ENCODE measurements around the gene PACSIN2. TPM values are rescaled to one million over a fixed set of nuclear protein-coding genes. Genes with fewer than 3 reads are reported as not detected.

The PACSIN2 gene
- total RNA-seq, 3 donors from 2014 or later (not counting 1 experiment from before 2014, with no cell fraction given), result 37.1 to 48.5 (median 47.6) TPM

DNA sequence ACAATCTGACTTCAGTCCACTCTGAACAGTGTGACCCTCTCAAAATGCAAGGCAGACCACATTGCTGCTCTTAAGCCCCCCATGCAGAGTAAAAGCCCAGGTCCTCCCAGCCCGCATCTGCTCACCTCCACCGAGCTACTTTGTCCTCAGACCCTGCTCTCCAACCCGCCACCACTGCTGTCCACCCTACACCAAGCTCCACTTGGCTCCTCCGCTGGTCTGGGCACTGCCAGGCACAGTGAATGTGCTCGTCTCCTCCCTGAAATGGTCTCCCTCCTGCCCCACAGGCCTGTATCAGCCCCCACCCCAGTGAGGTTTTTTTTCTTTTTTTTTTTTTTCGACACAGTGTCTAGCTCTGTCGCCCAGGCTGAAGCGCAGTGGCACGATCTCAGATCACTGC lies 90.5 kb downstream of the PACSIN2 start:
- TF ChIP-seq, protein P1, sequence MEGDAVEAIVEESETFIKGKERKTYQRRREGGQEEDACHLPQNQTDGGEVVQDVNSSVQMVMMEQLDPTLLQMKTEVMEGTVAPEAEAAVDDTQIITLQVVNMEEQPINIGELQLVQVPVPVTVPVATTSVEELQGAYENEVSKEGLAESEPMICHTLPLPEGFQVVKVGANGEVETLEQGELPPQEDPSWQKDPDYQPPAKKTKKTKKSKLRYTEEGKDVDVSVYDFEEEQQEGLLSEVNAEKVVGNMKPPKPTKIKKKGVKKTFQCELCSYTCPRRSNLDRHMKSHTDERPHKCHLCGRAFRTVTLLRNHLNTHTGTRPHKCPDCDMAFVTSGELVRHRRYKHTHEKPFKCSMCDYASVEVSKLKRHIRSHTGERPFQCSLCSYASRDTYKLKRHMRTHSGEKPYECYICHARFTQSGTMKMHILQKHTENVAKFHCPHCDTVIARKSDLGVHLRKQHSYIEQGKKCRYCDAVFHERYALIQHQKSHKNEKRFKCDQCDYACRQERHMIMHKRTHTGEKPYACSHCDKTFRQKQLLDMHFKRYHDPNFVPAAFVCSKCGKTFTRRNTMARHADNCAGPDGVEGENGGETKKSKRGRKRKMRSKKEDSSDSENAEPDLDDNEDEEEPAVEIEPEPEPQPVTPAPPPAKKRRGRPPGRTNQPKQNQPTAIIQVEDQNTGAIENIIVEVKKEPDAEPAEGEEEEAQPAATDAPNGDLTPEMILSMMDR (IDR thresholded peaks at IDR 0.05), result no peak
- DNase-seq, result no peak
- Histone ChIP-seq H3K9me3 (ENCODE audit: control insufficient read depth, insufficient read depth, low read length) (no peaks in the 10 kb centered on the region), H3K27me3 (ENCODE audit: control insufficient read depth, insufficient read depth, low read length) (no peaks in the 10 kb centered on the region), H3K27ac (ENCODE audit: low read length) (no peak overlapping the region), H3K4me1 (ENCODE audit: control insufficient read depth, insufficient read depth, low read length) (peaks cover 55% of the 10 kb centered on the region), H3K4me3 (ENCODE audit: low read length) (no peak overlapping the region), H3K36me3 (ENCODE audit: control insufficient read depth, insufficient read depth, low read length) (no peaks in the 10 kb centered on the region)
- H3K36me3 Mint-ChIP-seq, result no peaks in the 10 kb centered on the region
- H3K27me3 Mint-ChIP-seq (ENCODE audit: low read depth in 2 of 2), result peaks cover 0 to 5% of the 10 kb centered on the region in 2 donors
- peak overlapping the region in 1 of 2 donors; percentile 18 for H3K27ac Mint-ChIP-seq
- H3K4me3 Mint-ChIP-seq, result peak overlapping the region; percentile 28
- intact Hi-C loops (cut with micrococcal nuclease), result loop anchor here (2.0 kb wide), 1 partner anchor 32 kb away; no protein-coding TSS in a partner anchor
- H3K9me3 Mint-ChIP-seq, result no peaks in the 10 kb centered on the region
- 95% methylated on average over 8 of the region's 9 CpGs for WGBS (ENCODE audit: insufficient coverage)
- peaks cover 44 to 52% of the 10 kb centered on the region in 2 donors for H3K4me1 Mint-ChIP-seq
- no peak for ATAC-seq

DNA sequence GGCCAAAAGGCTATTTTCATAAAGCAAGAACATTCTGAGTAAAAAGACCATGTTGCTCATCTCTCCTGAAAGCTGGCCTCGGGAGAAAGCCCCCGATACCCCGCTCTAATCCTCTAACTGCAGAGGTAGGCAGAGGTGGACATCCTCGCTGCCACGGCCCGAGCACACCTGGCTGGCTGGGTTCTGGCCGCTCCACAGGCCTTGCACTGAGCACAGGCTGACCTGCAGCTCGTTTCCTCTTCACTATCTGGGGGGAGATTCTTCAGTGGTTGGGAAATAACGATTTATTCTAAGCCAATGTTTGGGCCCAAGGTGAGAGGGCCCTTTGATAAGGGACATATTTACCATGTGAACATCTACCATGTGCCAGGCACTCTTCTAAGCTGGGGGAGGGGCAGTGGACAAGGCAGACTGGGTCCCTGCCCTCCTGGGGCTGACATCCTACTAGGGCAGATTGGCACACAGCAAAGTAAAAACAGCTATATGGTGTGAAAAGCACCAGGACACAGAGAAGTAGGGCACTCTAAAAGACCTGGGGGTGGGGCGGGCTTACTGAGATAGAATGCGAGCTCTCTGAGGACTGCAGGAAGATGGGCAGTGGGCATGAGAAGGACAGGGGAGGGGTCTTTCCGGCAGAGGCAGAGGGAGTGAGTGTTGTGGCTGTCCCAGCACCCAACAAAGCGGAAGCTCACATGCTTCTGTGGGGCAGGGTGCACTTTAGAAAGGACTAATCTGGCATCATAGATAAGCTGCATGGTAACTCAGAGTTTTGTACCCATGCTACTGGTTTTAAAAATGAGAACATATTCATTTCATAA lies 92.4 kb downstream of the PACSIN2 start:
- intact Hi-C loops (cut with micrococcal nuclease), result no loop called here
- H3K27ac Mint-ChIP-seq, result peak overlapping the region; percentile 68 to 86
- H3K9me3 ChIP-seq (ENCODE audit: control insufficient read depth, insufficient read depth, low read length), result no peaks in the 10 kb centered on the region
- peak overlapping the region; percentile 45 for H3K4me3 Mint-ChIP-seq
- 59% methylated on average over 13 of the region's 13 CpGs for whole genome bisulfite sequencing (ENCODE audit: insufficient coverage)
- no peaks in the 10 kb centered on the region for H3K27me3 ChIP-seq (ENCODE audit: control insufficient read depth, insufficient read depth, low read length)
- peaks cover 57 to 63% of the 10 kb centered on the region in 2 donors for H3K4me1 Mint-ChIP-seq
- no peaks in the 10 kb centered on the region for H3K9me3 Mint-ChIP-seq
- H3K36me3 ChIP-seq (ENCODE audit: control insufficient read depth, insufficient read depth, low read length), result no peaks in the 10 kb centered on the region
- peak; percentile 35 to 57 (median 54) for ATAC-seq
- no peak overlapping the region for H3K4me3 ChIP-seq (ENCODE audit: low read length)
- no peaks in the 10 kb centered on the region for H3K36me3 Mint-ChIP-seq
- H3K4me1 ChIP-seq (ENCODE audit: control insufficient read depth, insufficient read depth, low read length), result peaks cover 65% of the 10 kb centered on the region
- H3K27me3 Mint-ChIP-seq (ENCODE audit: low read depth in 2 of 2), result peaks cover 0 to 5% of the 10 kb centered on the region in 2 donors
- H3K27ac ChIP-seq (ENCODE audit: low read length), result peak overlapping the region; percentile 17
- TF ChIP-seq, protein P1 (IDR thresholded peaks at IDR 0.05), result no peak
- no peak for DNase-seq

DNA sequence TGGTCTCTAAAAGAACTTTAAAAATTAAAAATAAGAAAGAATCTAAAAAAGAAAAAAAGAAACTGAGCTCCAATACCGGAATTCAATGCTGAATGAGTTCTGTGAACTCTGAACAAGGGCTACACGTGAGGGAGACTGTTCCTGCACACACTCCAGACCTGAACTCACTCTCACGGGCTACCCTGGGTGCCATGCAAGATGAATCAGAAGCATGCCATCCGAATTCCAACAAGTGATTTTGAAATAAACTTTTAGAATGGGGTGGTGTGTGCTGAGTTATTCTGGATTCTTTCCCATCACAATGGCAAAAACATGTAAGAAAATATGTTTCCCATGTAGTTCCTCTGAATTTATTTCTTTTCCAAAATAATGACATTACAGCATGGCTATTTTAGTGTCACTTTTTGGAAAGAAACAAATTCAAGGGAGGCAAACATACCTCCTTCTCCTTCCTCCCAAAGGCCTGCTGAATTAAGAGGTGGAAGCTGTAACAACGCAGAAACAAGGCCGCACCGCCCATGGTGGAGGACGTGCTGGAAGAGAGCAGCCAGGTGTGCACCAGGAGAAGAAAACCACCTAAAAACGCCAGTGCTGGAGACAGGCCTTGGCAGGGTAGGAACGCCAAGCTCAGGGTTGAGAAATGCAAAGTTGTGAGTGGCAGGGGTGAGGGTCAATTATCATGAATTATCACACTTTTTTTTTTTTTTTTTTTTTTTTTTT lies 94.7 kb downstream of the PACSIN2 start:
- no peak for ATAC-seq
- peaks cover 51% of the 10 kb centered on the region for H3K4me1 ChIP-seq (ENCODE audit: control insufficient read depth, insufficient read depth, low read length)
- no peak overlapping the region for H3K4me3 Mint-ChIP-seq
- H3K27ac Mint-ChIP-seq, result peak overlapping the region in 1 of 2 donors; percentile 47
- no peaks in the 10 kb centered on the region for H3K36me3 ChIP-seq (ENCODE audit: control insufficient read depth, insufficient read depth, low read length)
- WGBS (ENCODE audit: insufficient coverage), result 92% methylated on average over 8 of the region's 10 CpGs
- no peaks in the 10 kb centered on the region for H3K36me3 Mint-ChIP-seq
- H3K27me3 ChIP-seq (ENCODE audit: control insufficient read depth, insufficient read depth, low read length), result no peaks in the 10 kb centered on the region
- H3K27ac ChIP-seq (ENCODE audit: low read length), result no peak overlapping the region
- intact Hi-C loops (cut with micrococcal nuclease), result no loop called here
- H3K9me3 ChIP-seq (ENCODE audit: control insufficient read depth, insufficient read depth, low read length), result no peaks in the 10 kb centered on the region
- H3K27me3 Mint-ChIP-seq (ENCODE audit: low read depth in 2 of 2), result peaks cover 0 to 3% of the 10 kb centered on the region in 2 donors
- H3K9me3 Mint-ChIP-seq, result no peaks in the 10 kb centered on the region
- TF ChIP-seq, protein P1 (IDR thresholded peaks at IDR 0.05), result no peak
- peaks cover 45 to 51% of the 10 kb centered on the region in 2 donors for H3K4me1 Mint-ChIP-seq
- no peak overlapping the region for H3K4me3 ChIP-seq (ENCODE audit: low read length)
- DNase-seq, result no peak

Data from natural killer cell (primary cell).